WTC11 (cell line): Measurements from ENCODE around the gene UIMC1. TPM values are rescaled to one million over a fixed set of nuclear protein-coding genes. Genes with fewer than 3 reads are reported as not detected.

Experiments used
- ATAC-seq: fragments of 200-7000 bp; cut with Tn5 transposase; 2 replicates; pipeline ENCODE4 v1.10.0; 2021; ENCODE audit warnings: mild to moderate bottlenecking, moderate library complexity
- CTCF ChIA-PET: fragments of 300-600 bp; sonication (Branson Sonifier 250); formaldehyde crosslinking; loops from one replicate; lab custom pipeline; 2021; ENCODE audit warnings: antibody characterized with exemption; lab: Charles Lee
- POLR2A ChIA-PET: fragments of 350-600 bp; sonication (Branson Sonifier 250); formaldehyde crosslinking; loops from one replicate; lab custom pipeline; 2021; ENCODE audit warnings: antibody characterized with exemption; lab: Charles Lee
- DNase-seq: peaks from one replicate; pipeline ENCODE4 v3.0.0; 2021; ENCODE audit warnings: low spot score
- H3K27ac Mint-ChIP-seq: 2 replicates; pipeline ENCODE4 v1.8.0; 2021; ENCODE audit warnings: mixed read lengths
- H3K27me3 Mint-ChIP-seq: 2 replicates; pipeline ENCODE4 v1.8.0; 2021; ENCODE audit warnings: low read depth, mild to moderate bottlenecking, moderate library complexity, mixed read lengths
- H3K36me3 Mint-ChIP-seq: 2 replicates; pipeline ENCODE4 v1.8.0; 2021; ENCODE audit warnings: mixed read lengths
- H3K4me1 Mint-ChIP-seq: 2 replicates; pipeline ENCODE4 v1.8.0; 2022; ENCODE audit warnings: mixed read lengths
- H3K4me3 Mint-ChIP-seq: 2 replicates; pipeline ENCODE4 v1.8.0; 2021; ENCODE audit warnings: mild to moderate bottlenecking, moderate library complexity, mixed read lengths
- H3K9me3 Mint-ChIP-seq: 2 replicates; pipeline ENCODE4 v1.8.0; 2021; ENCODE audit warnings: mixed read lengths
- ATF3 ChIP-seq: sonication (generic); formaldehyde crosslinking; conservative IDR thresholded peaks from 2 replicates; pipeline ENCODE4 v1.8.1; 2022; ENCODE audit warnings: mild to moderate bottlenecking, missing genetic modification reagents
- ATF6 ChIP-seq: sonication (generic); formaldehyde crosslinking; IDR thresholded peaks from 2 replicates; pipeline ENCODE4 v1.8.1; 2023; ENCODE audit warnings: mild to moderate bottlenecking, missing genetic modification reagents
- CREB1 ChIP-seq: sonication (generic); formaldehyde crosslinking; IDR thresholded peaks from 2 replicates; pipeline ENCODE4 v1.8.0; 2023; ENCODE audit warnings: mild to moderate bottlenecking, missing genetic modification reagents
- E2F1 ChIP-seq: sonication (generic); formaldehyde crosslinking; IDR thresholded peaks from 2 replicates; pipeline ENCODE4 v1.8.0; 2022; ENCODE audit warnings: mild to moderate bottlenecking, missing genetic modification reagents
- ERG ChIP-seq: fragments of 250-450 bp; sonication (Bioruptor Pico); IDR thresholded peaks from 2 replicates; pipeline ENCODE4 v1.8.0; 2021; ENCODE audit warnings: mild to moderate bottlenecking
- ETV6 ChIP-seq: sonication (generic); formaldehyde crosslinking; IDR thresholded peaks from 2 replicates; pipeline ENCODE4 v1.8.1; 2022; ENCODE audit warnings: mild to moderate bottlenecking, missing genetic modification reagents
- FOXK1 ChIP-seq: sonication (generic); formaldehyde crosslinking; IDR thresholded peaks from 2 replicates; pipeline ENCODE4 v1.8.0; 2022; ENCODE audit warnings: mild to moderate bottlenecking, moderate library complexity, missing genetic modification reagents
- GABPB1 ChIP-seq: sonication (generic); formaldehyde crosslinking; IDR thresholded peaks from 2 replicates; pipeline ENCODE4 v1.8.1; 2023; ENCODE audit warnings: mild to moderate bottlenecking, missing genetic modification reagents
- IRF2 ChIP-seq: sonication (generic); formaldehyde crosslinking; IDR thresholded peaks from 2 replicates; pipeline ENCODE4 v1.8.0; 2022; ENCODE audit warnings: low read depth, missing genetic modification reagents, borderline replicate concordance
- KAT7 ChIP-seq: sonication (generic); formaldehyde crosslinking; IDR thresholded peaks from 2 replicates; pipeline ENCODE4 v1.8.1; 2023; ENCODE audit warnings: missing genetic modification reagents, mild to moderate bottlenecking, borderline replicate concordance
- MAX ChIP-seq: sonication (generic); formaldehyde crosslinking; IDR thresholded peaks from 2 replicates; pipeline ENCODE4 v1.8.0; 2022; ENCODE audit warnings: mild to moderate bottlenecking, missing genetic modification reagents
- NFYB ChIP-seq: sonication (generic); formaldehyde crosslinking; conservative IDR thresholded peaks from 2 replicates; pipeline ENCODE4 v1.8.0; 2022; ENCODE audit warnings: low read depth, missing genetic modification reagents
- PRRX2 ChIP-seq: fragments of 250-450 bp; sonication (Bioruptor Pico); IDR thresholded peaks from 2 replicates; pipeline ENCODE4 v1.8.0; 2021; ENCODE audit warnings: mild to moderate bottlenecking
- SMAD3 ChIP-seq: sonication (generic); formaldehyde crosslinking; IDR thresholded peaks from 2 replicates; pipeline ENCODE4 v1.8.0; 2022; ENCODE audit warnings: missing genetic modification reagents, mild to moderate bottlenecking, borderline replicate concordance
- SOX15 ChIP-seq: fragments of 250-450 bp; sonication (Bioruptor Pico); IDR thresholded peaks from 2 replicates; pipeline ENCODE4 v1.9.0; 2021; ENCODE audit warnings: mild to moderate bottlenecking
- TCF7 ChIP-seq: sonication (generic); formaldehyde crosslinking; IDR thresholded peaks from 2 replicates; pipeline ENCODE4 v1.8.0; 2022; ENCODE audit warnings: mild to moderate bottlenecking, low read depth, missing genetic modification reagents, moderate library complexity
- TEAD1 ChIP-seq: sonication (generic); formaldehyde crosslinking; IDR thresholded peaks from 2 replicates; pipeline ENCODE4 v1.8.0; 2022; ENCODE audit warnings: mild to moderate bottlenecking, missing genetic modification reagents
- TP53 ChIP-seq: sonication (generic); formaldehyde crosslinking; IDR thresholded peaks from 2 replicates; pipeline ENCODE4 v1.8.1; 2023; ENCODE audit warnings: mild to moderate bottlenecking, missing genetic modification reagents
- USF2 ChIP-seq: sonication (generic); formaldehyde crosslinking; IDR thresholded peaks from 2 replicates; pipeline ENCODE4 v1.8.1; 2023; ENCODE audit warnings: mild to moderate bottlenecking, missing genetic modification reagents, moderate library complexity
- ZNF423 ChIP-seq: fragments of 250-450 bp; sonication (Bioruptor Pico); IDR thresholded peaks from 2 replicates; pipeline ENCODE4 v2.1.2; 2022; ENCODE audit warnings: mild to moderate bottlenecking, moderate library complexity
- ZNF512 ChIP-seq: sonication (generic); formaldehyde crosslinking; IDR thresholded peaks from 2 replicates; pipeline ENCODE4 v1.8.1; 2022; ENCODE audit warnings: missing genetic modification reagents, borderline replicate concordance
- ZSCAN18 ChIP-seq: fragments of 250-450 bp; sonication (Bioruptor Pico); IDR thresholded peaks from 2 replicates; pipeline ENCODE4 v2.1.2; 2022; ENCODE audit warnings: mild to moderate bottlenecking, moderate library complexity
- total RNA-seq: library from RNA; stranded (reverse); gene quantifications from 3 replicates; pipeline ENCODE4 v1.2.3, GENCODE V29; 2021

Gene UIMC1
- total RNA-seq, 1 experiment from 2014 or later = 48.0 TPM

GRCh38 chr5:176915906-176916305, 90.7 kb downstream of the UIMC1 start:
- Mint-ChIP-seq H3K4me1 (peaks cover 5% of the 10 kb centered on the region), H3K4me3 (no peak overlapping the region), H3K27me3 (no peaks in the 10 kb centered on the region), H3K9me3 (no peaks in the 10 kb centered on the region), H3K27ac (peak overlapping the region; percentile 23), H3K36me3 (no peaks in the 10 kb centered on the region)
- TF ChIP-seq TP53 = no peak
- no peak for TF ChIP-seq SOX15
- TF ChIP-seq IRF2 (CRISPR knock-in tag) = no peak
- no peak for TF ChIP-seq ATF3 (CRISPR knock-in tag)
- no peak for TF ChIP-seq TCF7
- DNase-seq = no peak
- ChIA-PET POLR2A (interaction anchor here (0.6 kb wide), 1 partner anchor 630 kb away, joined by 3 read pairs; no protein-coding TSS in a partner anchor), CTCF (interaction anchor here (0.6 to 0.9 kb wide), 2 partner anchors 255 to 258 kb away, joined by 3 to 4 read pairs; no protein-coding TSS in a partner anchor)
- ATAC-seq = no peak

GRCh38 chr5:176912115-176912514, 94.5 kb downstream of the UIMC1 start:
- TF ChIP-seq ETV6 (CRISPR knock-in tag) (no peak), SMAD3 (CRISPR knock-in tag) (no peak), ZNF423 (no peak), USF2 (CRISPR knock-in tag) (no peak), TP53 (no peak), TCF7 (no peak), ZSCAN18 (CRISPR knock-in tag) (no peak), FOXK1 (CRISPR knock-in tag) (no peak), MAX (CRISPR knock-in tag) (no peak), GABPB1 (CRISPR knock-in tag) (no peak), ATF6 (CRISPR knock-in tag) (no peak), PRRX2 (CRISPR knock-in tag) (no peak), CREB1 (CRISPR knock-in tag) (no peak), NFYB (CRISPR knock-in tag) (no peak), KAT7 (no peak), TEAD1 (CRISPR knock-in tag) (no peak), E2F1 (no peak), ERG (CRISPR knock-in tag) (no peak), ZNF512 (CRISPR knock-in tag) (no peak)
- ChIA-PET POLR2A (no interaction called here), CTCF (interaction anchor here (2.6 kb wide), 1 partner anchor 252 kb away, joined by 6 read pairs; no protein-coding TSS in a partner anchor)
- H3K36me3 Mint-ChIP-seq = peaks cover 13% of the 10 kb centered on the region
- H3K4me3 Mint-ChIP-seq = no peak overlapping the region
- H3K4me1 Mint-ChIP-seq = peaks cover 5% of the 10 kb centered on the region
- ATAC-seq (no peak), DNase-seq (no peak)
- no peaks in the 10 kb centered on the region for H3K9me3 Mint-ChIP-seq
- H3K27ac Mint-ChIP-seq = no peak overlapping the region; the same call in 1 of the 2 replicates
- no peaks in the 10 kb centered on the region for H3K27me3 Mint-ChIP-seq
